ENCODE results near the gene TMEM200B.
A peak's percentile ranks its signal among the peaks of the same experiment; 100 is the strongest.
"Not testable (repeated sequence)": the region's sequence is repeated elsewhere in the genome, so short reads cannot be mapped to it uniquely, and the experiment has no call there.

Gene TMEM200B

GRCh38 chr1:29152046-29152805 is 28.5 kb upstream of the TMEM200B start:
- H3K4me3 Mint-ChIP-seq = no peak overlapping the region
- no peak for DNase-seq (ENCODE audit: low spot score)
- H3K27ac Mint-ChIP-seq = no peak overlapping the region
- H3K36me3 Mint-ChIP-seq (ENCODE audit: low read depth) = peaks cover 76% of the 10 kb centered on the region
- H3K9me3 Mint-ChIP-seq = no peaks in the 10 kb centered on the region
- peaks cover 4% of the 10 kb centered on the region for H3K4me1 Mint-ChIP-seq (ENCODE audit: low read depth)
- H3K27me3 Mint-ChIP-seq (ENCODE audit: low read depth) = no peaks in the 10 kb centered on the region

- not testable (repeated sequence) for H3K27me3 Mint-ChIP-seq (ENCODE audit: low read depth)
Observed at GRCh38 chr1:29150346-29150745, 26.6 kb upstream of the TMEM200B start.

GRCh38 chr1:29148656-29149491 is 25.2 kb upstream of the TMEM200B start:
- Mint-ChIP-seq H3K4me3 (no peak overlapping the region), H3K27ac (no peak overlapping the region), H3K4me1 (ENCODE audit: low read depth) (no peaks in the 10 kb centered on the region), H3K36me3 (ENCODE audit: low read depth) (peaks cover 78% of the 10 kb centered on the region), H3K9me3 (no peaks in the 10 kb centered on the region), H3K27me3 (ENCODE audit: low read depth) (no peaks in the 10 kb centered on the region)
- DNase-seq (ENCODE audit: low spot score) = no peak

More at GRCh38 chr1:29150346-29150745, 26.6 kb upstream of the TMEM200B start:
- not testable (repeated sequence) for H3K9me3 Mint-ChIP-seq; H3K27ac Mint-ChIP-seq; H3K4me1 Mint-ChIP-seq (ENCODE audit: low read depth); H3K4me3 Mint-ChIP-seq; DNase-seq (ENCODE audit: low spot score)
- peaks cover 77% of the 10 kb centered on the region for H3K36me3 Mint-ChIP-seq (ENCODE audit: low read depth)

GRCh38 chr1:29145739-29146437 is 22.2 kb upstream of the TMEM200B start:
- H3K9me3 Mint-ChIP-seq = no peaks in the 10 kb centered on the region
- no peak for DNase-seq (ENCODE audit: low spot score)
- peaks cover 67% of the 10 kb centered on the region for H3K36me3 Mint-ChIP-seq (ENCODE audit: low read depth)
- H3K4me1 Mint-ChIP-seq (ENCODE audit: low read depth) = no peaks in the 10 kb centered on the region
- no peak overlapping the region for H3K4me3 Mint-ChIP-seq
- H3K27ac Mint-ChIP-seq = no peak overlapping the region
- H3K27me3 Mint-ChIP-seq (ENCODE audit: low read depth) = no peaks in the 10 kb centered on the region

- H3K4me1 Mint-ChIP-seq (ENCODE audit: low read depth) = no peaks in the 10 kb centered on the region
- no peaks in the 10 kb centered on the region for H3K9me3 Mint-ChIP-seq
- no peak overlapping the region for H3K4me3 Mint-ChIP-seq
- DNase-seq (ENCODE audit: low spot score) = no peak
- no peaks in the 10 kb centered on the region for H3K27me3 Mint-ChIP-seq (ENCODE audit: low read depth)
- peaks cover 51% of the 10 kb centered on the region for H3K36me3 Mint-ChIP-seq (ENCODE audit: low read depth)
- H3K27ac Mint-ChIP-seq = no peak overlapping the region
Observed at GRCh38 chr1:29144178-29144577, 20.5 kb upstream of the TMEM200B start.

- Mint-ChIP-seq H3K36me3 (ENCODE audit: low read depth) (peaks cover 36% of the 10 kb centered on the region), H3K4me3 (no peak overlapping the region), H3K4me1 (ENCODE audit: low read depth) (no peaks in the 10 kb centered on the region), H3K27ac (no peak overlapping the region), H3K27me3 (ENCODE audit: low read depth) (no peaks in the 10 kb centered on the region), H3K9me3 (no peaks in the 10 kb centered on the region)
- DNase-seq (ENCODE audit: low spot score) = no peak
Observed at GRCh38 chr1:29142714-29143113, 19.0 kb upstream of the TMEM200B start.

- H3K4me1 Mint-ChIP-seq (ENCODE audit: low read depth) = peaks cover 2% of the 10 kb centered on the region
- H3K4me3 Mint-ChIP-seq = no peak overlapping the region
- no peak overlapping the region for H3K27ac Mint-ChIP-seq
- peaks cover 6% of the 10 kb centered on the region for H3K27me3 Mint-ChIP-seq (ENCODE audit: low read depth)
- no peak for DNase-seq (ENCODE audit: low spot score)
- H3K36me3 Mint-ChIP-seq (ENCODE audit: low read depth) = no peaks in the 10 kb centered on the region
- no peaks in the 10 kb centered on the region for H3K9me3 Mint-ChIP-seq
Observed at GRCh38 chr1:29136391-29136915, 12.8 kb upstream of the TMEM200B start.

GRCh38 chr1:29134695-29135028 is 11.0 kb upstream of the TMEM200B start:
- H3K27ac Mint-ChIP-seq = no peak overlapping the region
- H3K9me3 Mint-ChIP-seq = no peaks in the 10 kb centered on the region
- no peaks in the 10 kb centered on the region for H3K36me3 Mint-ChIP-seq (ENCODE audit: low read depth)
- no peak for DNase-seq (ENCODE audit: low spot score)
- no peak overlapping the region for H3K4me3 Mint-ChIP-seq
- H3K4me1 Mint-ChIP-seq (ENCODE audit: low read depth) = peaks cover 2% of the 10 kb centered on the region
- peaks cover 6% of the 10 kb centered on the region for H3K27me3 Mint-ChIP-seq (ENCODE audit: low read depth)

GRCh38 chr1:29133861-29134694 is 10.4 kb upstream of the TMEM200B start:
- peaks cover 6% of the 10 kb centered on the region for H3K27me3 Mint-ChIP-seq (ENCODE audit: low read depth)
- peaks cover 2% of the 10 kb centered on the region for H3K4me1 Mint-ChIP-seq (ENCODE audit: low read depth)
- no peaks in the 10 kb centered on the region for H3K36me3 Mint-ChIP-seq (ENCODE audit: low read depth)
- H3K4me3 Mint-ChIP-seq = no peak overlapping the region
- no peaks in the 10 kb centered on the region for H3K9me3 Mint-ChIP-seq
- DNase-seq (ENCODE audit: low spot score) = no peak
- no peak overlapping the region for H3K27ac Mint-ChIP-seq

- H3K27ac Mint-ChIP-seq; H3K36me3 Mint-ChIP-seq (ENCODE audit: low read depth); H3K27me3 Mint-ChIP-seq (ENCODE audit: low read depth); H3K4me3 Mint-ChIP-seq; H3K4me1 Mint-ChIP-seq (ENCODE audit: low read depth); DNase-seq (ENCODE audit: low spot score); H3K9me3 Mint-ChIP-seq: not testable (repeated sequence)
Observed at GRCh38 chr1:29131056-29131455, 7.4 kb upstream of the TMEM200B start.

GRCh38 chr1:29129916-29130315 is 6.2 kb upstream of the TMEM200B start:
- H3K36me3 Mint-ChIP-seq (ENCODE audit: low read depth) = no peaks in the 10 kb centered on the region
- DNase-seq (ENCODE audit: low spot score) = no peak
- H3K27me3 Mint-ChIP-seq (ENCODE audit: low read depth) = peaks cover 18% of the 10 kb centered on the region
- no peak overlapping the region for H3K4me3 Mint-ChIP-seq
- peaks cover 6% of the 10 kb centered on the region for H3K4me1 Mint-ChIP-seq (ENCODE audit: low read depth)
- no peak overlapping the region for H3K27ac Mint-ChIP-seq
- no peaks in the 10 kb centered on the region for H3K9me3 Mint-ChIP-seq

GRCh38 chr1:29128739-29129138 is 5.0 kb upstream of the TMEM200B start:
- Mint-ChIP-seq H3K4me3 (no peak overlapping the region), H3K36me3 (ENCODE audit: low read depth) (no peaks in the 10 kb centered on the region), H3K27ac (no peak overlapping the region), H3K27me3 (ENCODE audit: low read depth) (peaks cover 19% of the 10 kb centered on the region), H3K9me3 (no peaks in the 10 kb centered on the region), H3K4me1 (ENCODE audit: low read depth) (peaks cover 4% of the 10 kb centered on the region)
- no peak for DNase-seq (ENCODE audit: low spot score)

GRCh38 chr1:29126198-29126597 is 2.5 kb upstream of the TMEM200B start:
- H3K27ac Mint-ChIP-seq = no peak overlapping the region
- no peaks in the 10 kb centered on the region for H3K36me3 Mint-ChIP-seq (ENCODE audit: low read depth)
- H3K9me3 Mint-ChIP-seq = no peaks in the 10 kb centered on the region
- H3K4me1 Mint-ChIP-seq (ENCODE audit: low read depth) = peaks cover 4% of the 10 kb centered on the region
- H3K27me3 Mint-ChIP-seq (ENCODE audit: low read depth) = peaks cover 22% of the 10 kb centered on the region
- H3K4me3 Mint-ChIP-seq = peak overlapping the region; percentile 80
- no peak for DNase-seq (ENCODE audit: low spot score)

Measured in T-helper 2 cell treated with Interferon-gamma antibody and Interleukin-4, amounts not matched to agents 5 μg/mL and 100 μg/mL, for 36 hours (primary cell).